Measurements from ENCODE around the gene MCCC2. TPM values are rescaled to one million over a fixed set of nuclear protein-coding genes. Genes with fewer than 3 reads are reported as not detected.

The MCCC2 gene
- polyA plus RNA-seq, 1 donor from 2014 or later: 8.8 TPM

DNA sequence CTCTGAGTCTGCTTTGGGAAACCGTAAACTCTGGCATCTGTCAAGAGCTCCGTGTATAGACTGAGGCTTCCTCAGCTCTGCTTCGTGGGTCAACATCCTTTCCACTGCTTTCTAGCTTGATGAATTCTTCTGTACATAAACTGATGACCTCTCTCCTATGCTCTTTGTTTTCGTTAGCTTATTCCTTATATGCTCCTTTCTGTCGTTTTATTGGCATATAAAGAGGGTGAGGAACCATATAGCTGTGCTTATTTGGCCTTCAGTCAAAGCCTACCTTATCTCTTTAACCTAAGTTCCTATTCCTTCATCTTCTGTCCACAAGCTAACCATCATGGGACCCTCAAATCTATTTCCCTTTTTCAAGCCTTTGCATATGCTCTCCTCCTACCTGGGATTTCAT lies 92.6 kb downstream of the MCCC2 start:
- no peaks in the 10 kb centered on the region for H3K9me2 ChIP-seq (ENCODE audit: insufficient read depth, low read length)
- no peak overlapping the region for H3K9ac ChIP-seq (ENCODE audit: low read length)
- H3K27me3 ChIP-seq (ENCODE audit: insufficient read depth, low read depth, low read length): no peaks in the 10 kb centered on the region
- H3K79me2 ChIP-seq (replicated peaks; ENCODE audit: insufficient read depth, low read length): no peaks in the 10 kb centered on the region
- H3K27ac ChIP-seq (ENCODE audit: low read length): no peak overlapping the region
- TF ChIP-seq, protein P1, sequence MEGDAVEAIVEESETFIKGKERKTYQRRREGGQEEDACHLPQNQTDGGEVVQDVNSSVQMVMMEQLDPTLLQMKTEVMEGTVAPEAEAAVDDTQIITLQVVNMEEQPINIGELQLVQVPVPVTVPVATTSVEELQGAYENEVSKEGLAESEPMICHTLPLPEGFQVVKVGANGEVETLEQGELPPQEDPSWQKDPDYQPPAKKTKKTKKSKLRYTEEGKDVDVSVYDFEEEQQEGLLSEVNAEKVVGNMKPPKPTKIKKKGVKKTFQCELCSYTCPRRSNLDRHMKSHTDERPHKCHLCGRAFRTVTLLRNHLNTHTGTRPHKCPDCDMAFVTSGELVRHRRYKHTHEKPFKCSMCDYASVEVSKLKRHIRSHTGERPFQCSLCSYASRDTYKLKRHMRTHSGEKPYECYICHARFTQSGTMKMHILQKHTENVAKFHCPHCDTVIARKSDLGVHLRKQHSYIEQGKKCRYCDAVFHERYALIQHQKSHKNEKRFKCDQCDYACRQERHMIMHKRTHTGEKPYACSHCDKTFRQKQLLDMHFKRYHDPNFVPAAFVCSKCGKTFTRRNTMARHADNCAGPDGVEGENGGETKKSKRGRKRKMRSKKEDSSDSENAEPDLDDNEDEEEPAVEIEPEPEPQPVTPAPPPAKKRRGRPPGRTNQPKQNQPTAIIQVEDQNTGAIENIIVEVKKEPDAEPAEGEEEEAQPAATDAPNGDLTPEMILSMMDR (IDR thresholded peaks at IDR 0.05; ENCODE audit: poor library complexity, severe bottlenecking): no peak
- H3K36me3 ChIP-seq (ENCODE audit: insufficient read depth, low read length): no peaks in the 10 kb centered on the region
- H4K20me1 ChIP-seq (ENCODE audit: insufficient read depth): no peaks in the 10 kb centered on the region
- no peak overlapping the region for H3K4me2 ChIP-seq (ENCODE audit: low read length)
- H3K9me3 ChIP-seq (ENCODE audit: low read length): no peaks in the 10 kb centered on the region
- H3K4me3 ChIP-seq (ENCODE audit: low read length): no peak overlapping the region
- no peak overlapping the region for H2AFZ ChIP-seq (ENCODE audit: low read depth, low read length)
- no peaks in the 10 kb centered on the region for H3F3A ChIP-seq (ENCODE audit: insufficient read depth, low read length, poor library complexity, severe bottlenecking)

DNA sequence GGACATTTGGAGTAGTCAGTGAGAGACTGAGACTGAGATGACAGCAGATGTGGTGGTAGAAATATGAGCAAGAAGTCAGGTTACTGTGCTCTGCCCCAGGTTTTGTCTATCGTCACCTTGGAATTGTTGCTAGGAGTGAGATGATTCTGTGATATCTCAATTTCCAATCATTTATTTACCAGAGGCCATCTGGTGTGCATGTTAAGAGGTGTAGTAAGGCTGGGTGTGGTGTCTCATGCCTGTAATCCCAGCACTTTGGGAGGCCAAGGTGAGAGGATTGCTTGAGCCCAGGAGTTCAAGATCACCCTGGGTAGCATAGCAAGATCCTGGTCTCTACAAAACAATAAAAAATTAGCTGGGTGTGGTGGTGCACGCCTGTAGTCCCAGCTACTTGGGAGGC lies 93.4 kb downstream of the MCCC2 start:
- H3K9me3 ChIP-seq (ENCODE audit: low read length): no peaks in the 10 kb centered on the region
- H3K4me2 ChIP-seq (ENCODE audit: low read length): no peak overlapping the region
- no peak overlapping the region for H3K4me3 ChIP-seq (ENCODE audit: low read length)
- H3K27me3 ChIP-seq (ENCODE audit: insufficient read depth, low read depth, low read length): no peaks in the 10 kb centered on the region
- H3K36me3 ChIP-seq (ENCODE audit: insufficient read depth, low read length): no peaks in the 10 kb centered on the region
- TF ChIP-seq RAD21 (conservative IDR thresholded peaks at IDR 0.05) (no peak), POLR2AphosphoS5 (IDR thresholded peaks at IDR 0.05) (no peak)
- TF ChIP-seq, protein P1 (IDR thresholded peaks at IDR 0.05; ENCODE audit: poor library complexity, severe bottlenecking): no peak
- no peak overlapping the region for H2AFZ ChIP-seq (ENCODE audit: low read depth, low read length)
- no peaks in the 10 kb centered on the region for H3F3A ChIP-seq (ENCODE audit: insufficient read depth, low read length, poor library complexity, severe bottlenecking)
- no peaks in the 10 kb centered on the region for H4K20me1 ChIP-seq (ENCODE audit: insufficient read depth)
- H3K79me2 ChIP-seq (replicated peaks; ENCODE audit: insufficient read depth, low read length): no peaks in the 10 kb centered on the region
- no peak overlapping the region for H3K27ac ChIP-seq (ENCODE audit: low read length)
- no peaks in the 10 kb centered on the region for H3K9me2 ChIP-seq (ENCODE audit: insufficient read depth, low read length)
- H3K9ac ChIP-seq (ENCODE audit: low read length): no peak overlapping the region

DNA sequence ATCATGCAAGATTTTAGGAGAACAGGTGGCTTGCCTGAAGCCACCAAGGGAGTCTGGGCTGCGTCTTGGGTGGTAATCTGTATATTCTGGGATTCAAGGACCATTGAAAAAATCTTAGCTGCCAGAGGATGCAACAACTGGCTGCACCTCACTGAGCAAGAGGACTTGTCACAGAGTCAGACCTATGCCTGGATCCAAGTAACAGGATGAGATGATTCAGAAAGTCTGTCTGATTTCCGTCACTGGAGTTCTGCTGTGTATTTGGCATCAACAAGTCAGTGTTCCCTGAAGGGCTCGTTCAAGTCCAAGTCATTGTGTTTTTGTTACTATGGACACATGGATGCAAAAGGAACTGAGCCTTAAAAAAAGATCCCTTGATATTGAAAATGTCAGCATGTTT lies 94.2 kb downstream of the MCCC2 start:
- no peaks in the 10 kb centered on the region for H3K36me3 ChIP-seq (ENCODE audit: insufficient read depth, low read length)
- no peak overlapping the region for H3K4me3 ChIP-seq (ENCODE audit: low read length)
- TF ChIP-seq EP300 (conservative IDR thresholded peaks at IDR 0.05; ENCODE audit: poor library complexity, severe bottlenecking): no peak
- no peak for TF ChIP-seq TAF1 (IDR thresholded peaks at IDR 0.05; ENCODE audit: low read depth)
- no peak for TF ChIP-seq POLR2AphosphoS5 (IDR thresholded peaks at IDR 0.05)
- no peak for TF ChIP-seq EZH2 (IDR thresholded peaks at IDR 0.05; ENCODE audit: borderline replicate concordance, insufficient read depth, low read length, poor library complexity, severe bottlenecking)
- TF ChIP-seq SMC3 (conservative IDR thresholded peaks at IDR 0.05; ENCODE audit: poor library complexity): no peak
- no peak for TF ChIP-seq MXI1 (conservative IDR thresholded peaks at IDR 0.05; ENCODE audit: poor library complexity, severe bottlenecking)
- TF ChIP-seq RAD21 (conservative IDR thresholded peaks at IDR 0.05): no peak
- TF ChIP-seq, protein P1 (IDR thresholded peaks at IDR 0.05; ENCODE audit: poor library complexity, severe bottlenecking): no peak
- TF ChIP-seq, protein P2, sequence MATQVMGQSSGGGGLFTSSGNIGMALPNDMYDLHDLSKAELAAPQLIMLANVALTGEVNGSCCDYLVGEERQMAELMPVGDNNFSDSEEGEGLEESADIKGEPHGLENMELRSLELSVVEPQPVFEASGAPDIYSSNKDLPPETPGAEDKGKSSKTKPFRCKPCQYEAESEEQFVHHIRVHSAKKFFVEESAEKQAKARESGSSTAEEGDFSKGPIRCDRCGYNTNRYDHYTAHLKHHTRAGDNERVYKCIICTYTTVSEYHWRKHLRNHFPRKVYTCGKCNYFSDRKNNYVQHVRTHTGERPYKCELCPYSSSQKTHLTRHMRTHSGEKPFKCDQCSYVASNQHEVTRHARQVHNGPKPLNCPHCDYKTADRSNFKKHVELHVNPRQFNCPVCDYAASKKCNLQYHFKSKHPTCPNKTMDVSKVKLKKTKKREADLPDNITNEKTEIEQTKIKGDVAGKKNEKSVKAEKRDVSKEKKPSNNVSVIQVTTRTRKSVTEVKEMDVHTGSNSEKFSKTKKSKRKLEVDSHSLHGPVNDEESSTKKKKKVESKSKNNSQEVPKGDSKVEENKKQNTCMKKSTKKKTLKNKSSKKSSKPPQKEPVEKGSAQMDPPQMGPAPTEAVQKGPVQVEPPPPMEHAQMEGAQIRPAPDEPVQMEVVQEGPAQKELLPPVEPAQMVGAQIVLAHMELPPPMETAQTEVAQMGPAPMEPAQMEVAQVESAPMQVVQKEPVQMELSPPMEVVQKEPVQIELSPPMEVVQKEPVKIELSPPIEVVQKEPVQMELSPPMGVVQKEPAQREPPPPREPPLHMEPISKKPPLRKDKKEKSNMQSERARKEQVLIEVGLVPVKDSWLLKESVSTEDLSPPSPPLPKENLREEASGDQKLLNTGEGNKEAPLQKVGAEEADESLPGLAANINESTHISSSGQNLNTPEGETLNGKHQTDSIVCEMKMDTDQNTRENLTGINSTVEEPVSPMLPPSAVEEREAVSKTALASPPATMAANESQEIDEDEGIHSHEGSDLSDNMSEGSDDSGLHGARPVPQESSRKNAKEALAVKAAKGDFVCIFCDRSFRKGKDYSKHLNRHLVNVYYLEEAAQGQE (IDR thresholded peaks at IDR 0.05; ENCODE audit: borderline replicate concordance): no peak
- H3K27ac ChIP-seq (ENCODE audit: low read length): no peak overlapping the region
- no peak overlapping the region for H3K9ac ChIP-seq (ENCODE audit: low read length)
- no peaks in the 10 kb centered on the region for H4K20me1 ChIP-seq (ENCODE audit: insufficient read depth)
- no peaks in the 10 kb centered on the region for H3K27me3 ChIP-seq (ENCODE audit: insufficient read depth, low read depth, low read length)
- no peaks in the 10 kb centered on the region for H3K9me3 ChIP-seq (ENCODE audit: low read length)
- H3K4me2 ChIP-seq (ENCODE audit: low read length): no peak overlapping the region
- H3K9me2 ChIP-seq (ENCODE audit: insufficient read depth, low read length): no peaks in the 10 kb centered on the region
- H3K79me2 ChIP-seq (replicated peaks; ENCODE audit: insufficient read depth, low read length): no peaks in the 10 kb centered on the region
- H2AFZ ChIP-seq (ENCODE audit: low read depth, low read length): no peak overlapping the region
- no peaks in the 10 kb centered on the region for H3F3A ChIP-seq (ENCODE audit: insufficient read depth, low read length, poor library complexity, severe bottlenecking)
